GM18499 (cell line): ENCODE results near the gene SLFNL1.

Experiments
- ATAC-seq: cut with Tn5 transposase; IDR thresholded peaks from one replicate; pipeline ENCODE4 v1.9.1; 2021; ENCODE audit warnings: moderate number of reproducible peaks; ENCODE audit not compliant: insufficient read depth, unreplicated experiment

SLFNL1 gene

GRCh38 chr1:40988280-40988679 is 33.2 kb downstream of the SLFNL1 start:
- ATAC-seq = no peak

- no peak for ATAC-seq
Measured at GRCh38 chr1:40987439-40988276, 33.9 kb downstream of the SLFNL1 start.

DNA sequence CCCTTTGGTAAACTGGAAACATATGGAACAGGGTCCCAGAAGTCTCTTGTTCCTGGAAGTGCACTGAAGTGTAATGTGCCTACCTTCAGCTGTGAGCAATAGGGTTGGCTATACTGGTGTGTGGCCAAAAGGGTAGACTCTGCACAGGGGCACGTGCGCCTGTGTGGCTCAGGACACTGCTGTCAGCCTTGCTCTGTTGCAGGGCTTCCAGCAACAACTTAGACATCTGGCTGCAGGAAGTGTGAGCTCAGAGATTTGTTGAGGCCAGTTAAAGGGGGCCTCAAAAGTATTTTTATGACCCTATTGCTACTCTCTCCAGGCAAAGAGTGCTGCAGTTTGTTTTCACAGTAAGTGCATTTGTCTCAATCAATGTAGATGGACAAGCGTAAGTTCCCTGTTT is 34.6 kb downstream of the SLFNL1 start:
- no peak for ATAC-seq

- ATAC-seq = no peak
Measured at GRCh38 chr1:40986328-40986783, 35.2 kb downstream of the SLFNL1 start.

DNA sequence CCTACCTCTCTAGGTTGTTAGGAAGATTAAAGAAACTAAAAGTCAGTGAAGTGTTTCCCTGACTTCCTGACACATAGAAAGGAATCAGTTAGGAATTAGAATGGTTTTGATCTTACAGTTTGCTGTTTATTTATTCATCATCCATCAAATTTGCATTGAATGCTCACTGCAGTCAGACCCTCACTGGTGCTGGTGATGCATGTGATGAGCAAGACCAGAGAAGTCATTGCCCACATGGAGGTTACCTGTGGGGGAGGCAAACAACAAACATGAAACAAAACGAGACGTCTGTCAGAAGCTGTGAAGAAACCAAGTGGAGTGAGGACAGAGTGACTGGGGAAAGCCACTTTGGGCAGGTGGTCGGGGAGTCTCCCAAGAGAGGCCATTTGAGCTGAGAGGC is 35.6 kb downstream of the SLFNL1 start:
- ATAC-seq = no peak

GRCh38 chr1:40985161-40985560 is 36.4 kb downstream of the SLFNL1 start:
- ATAC-seq = no peak

DNA sequence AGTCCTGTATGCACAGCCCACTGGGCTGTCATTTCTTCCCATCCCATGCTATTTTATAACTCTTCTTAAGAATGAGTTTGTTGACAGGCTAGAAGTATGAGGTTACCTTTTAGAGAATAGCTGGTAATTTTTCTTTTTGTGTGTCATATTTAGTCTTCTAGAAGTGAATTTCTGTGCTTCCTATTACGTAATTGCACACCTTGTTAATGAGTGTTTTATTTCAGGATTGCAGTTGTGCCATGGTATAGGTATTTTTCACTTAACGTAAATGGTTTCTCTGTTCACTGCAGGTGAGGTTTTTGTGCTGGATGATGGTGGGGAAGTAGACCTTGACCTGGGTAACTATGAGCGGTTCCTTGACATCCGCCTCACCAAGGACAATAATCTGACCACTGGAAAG is 37.0 kb downstream of the SLFNL1 start:
- no peak for ATAC-seq

DNA sequence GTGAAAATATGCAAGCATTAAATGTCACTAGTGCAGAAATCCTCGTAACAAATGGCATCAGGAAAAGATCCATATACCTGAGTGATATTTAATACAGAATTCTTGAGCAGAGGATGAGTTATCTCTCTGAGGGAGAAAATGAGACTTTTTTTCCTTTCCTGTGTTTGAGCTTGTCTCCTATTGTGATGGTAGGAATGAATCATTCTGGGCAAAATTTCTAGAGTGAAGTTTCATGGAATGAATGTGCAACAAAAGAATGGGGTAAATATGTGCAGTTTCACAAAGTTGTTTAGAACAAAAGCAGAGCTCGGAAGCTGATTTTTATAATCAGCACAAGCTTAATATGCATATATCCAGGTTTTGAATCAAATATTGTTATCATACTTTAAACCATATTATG is 37.5 kb downstream of the SLFNL1 start:
- no peak for ATAC-seq

- ATAC-seq = no peak
Measured at GRCh38 chr1:40983286-40983685, 38.2 kb downstream of the SLFNL1 start.

DNA sequence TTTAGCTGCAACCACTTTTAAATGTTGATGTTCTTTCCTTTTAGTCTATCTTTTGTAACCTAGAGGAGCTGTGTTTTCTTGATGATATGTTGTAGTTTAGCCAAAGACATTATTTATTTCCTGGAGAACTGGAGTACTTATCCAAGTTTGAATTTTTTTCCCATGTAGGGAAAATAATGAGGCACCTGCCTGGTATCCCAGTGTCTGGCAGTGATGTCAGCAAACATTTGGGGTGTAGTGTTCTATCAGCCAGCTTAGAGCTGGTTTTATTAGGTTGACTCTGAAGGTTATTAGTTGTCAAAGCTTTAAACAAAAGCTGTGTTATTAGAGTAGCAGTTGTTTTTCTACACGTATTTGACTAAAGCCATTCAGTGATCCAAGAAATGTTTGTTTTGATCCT is 38.8 kb downstream of the SLFNL1 start:
- ATAC-seq = no peak

DNA sequence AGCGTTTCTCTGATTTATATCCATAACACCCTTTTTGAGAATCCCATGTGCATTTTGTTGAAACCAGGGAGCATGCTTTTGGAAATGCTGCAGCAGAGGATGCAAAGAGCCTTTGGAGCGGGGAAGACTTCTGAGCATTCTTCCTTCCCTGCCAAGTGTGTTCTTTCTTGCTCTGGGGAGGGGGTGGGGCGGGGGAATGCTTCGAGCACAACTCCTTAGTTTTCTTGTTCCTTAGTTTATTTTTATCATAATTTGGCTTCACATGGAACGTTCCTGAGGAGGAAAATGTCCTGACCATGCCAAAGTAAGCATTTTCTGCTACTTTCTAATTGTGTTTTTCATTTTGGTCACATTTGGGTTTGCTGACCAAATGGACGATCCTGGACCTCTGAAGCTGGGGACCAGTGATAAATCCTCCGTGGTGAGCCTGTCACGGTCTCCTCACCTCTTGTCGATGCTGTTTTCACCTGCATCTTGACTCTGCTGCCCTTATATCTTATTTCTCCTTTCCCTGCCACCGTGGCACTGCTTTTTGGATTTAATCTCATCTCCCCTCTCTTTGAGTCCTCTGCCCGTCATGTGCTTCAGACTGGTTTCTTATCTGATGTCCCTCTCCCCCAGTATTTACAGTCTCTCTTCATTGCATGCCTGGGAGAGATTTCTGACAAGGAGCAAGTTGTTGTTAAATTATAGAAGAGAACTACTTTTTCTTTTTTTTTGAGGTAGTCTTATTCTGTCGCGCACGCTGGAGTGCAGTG is 39.7 kb downstream of the SLFNL1 start:
- no peak for ATAC-seq

- no peak for ATAC-seq
Measured at GRCh38 chr1:40980453-40981121, 40.9 kb downstream of the SLFNL1 start.

- ATAC-seq = no peak
Measured at GRCh38 chr1:40980068-40980452, 41.5 kb downstream of the SLFNL1 start.

GRCh38 chr1:40979241-40980067 is 42.1 kb downstream of the SLFNL1 start, which contains the start of gene CTPS1:
TSS of gene CTPS1 (plus strand) at chr1:40979696. CDS start at chr1:40983291, 3,595 bp downstream.
- peak; percentile 57 for ATAC-seq

DNA sequence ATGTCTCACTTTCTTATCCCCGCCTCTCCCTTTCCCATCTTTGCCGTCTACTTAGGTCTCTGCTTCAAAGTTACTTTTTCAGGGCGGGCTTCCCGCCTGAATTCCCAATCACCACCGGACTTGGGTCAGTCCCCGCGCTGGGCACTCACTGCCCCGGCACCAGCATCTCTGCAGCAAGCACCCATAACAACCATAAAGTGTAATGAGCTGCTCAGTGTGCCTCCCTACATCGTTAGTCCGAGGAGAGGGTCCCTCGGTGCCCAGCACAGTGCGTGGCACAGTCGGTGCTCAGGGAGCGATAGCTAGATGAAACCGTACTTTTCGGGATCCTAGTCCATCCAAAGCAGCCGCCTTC is 42.7 kb downstream of the SLFNL1 start:
- no peak for ATAC-seq

DNA sequence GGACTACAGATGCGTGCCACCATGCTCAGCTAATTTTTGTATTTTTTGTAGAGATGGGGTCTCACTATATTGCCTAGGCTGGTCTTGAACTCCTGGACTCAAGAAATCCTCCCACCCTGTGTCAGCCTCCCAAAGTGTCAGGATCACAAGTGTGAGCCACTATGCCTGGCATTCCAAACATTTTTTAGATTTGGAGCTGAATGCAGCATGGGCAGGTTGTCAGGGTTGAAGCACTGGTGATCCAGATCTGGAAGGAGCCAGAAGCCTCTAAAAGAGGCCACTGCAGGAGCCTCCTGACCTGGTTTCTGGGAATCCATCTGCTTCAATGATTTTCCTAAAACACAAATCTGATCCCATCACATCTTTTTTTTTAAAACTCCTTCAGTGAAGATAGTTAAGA is 43.8 kb downstream of the SLFNL1 start:
- no peak for ATAC-seq

GRCh38 chr1:40976952-40977690 is 44.4 kb downstream of the SLFNL1 start:
- ATAC-seq = no peak

GRCh38 chr1:40974945-40975344 is 46.6 kb downstream of the SLFNL1 start:
- no peak for ATAC-seq

DNA sequence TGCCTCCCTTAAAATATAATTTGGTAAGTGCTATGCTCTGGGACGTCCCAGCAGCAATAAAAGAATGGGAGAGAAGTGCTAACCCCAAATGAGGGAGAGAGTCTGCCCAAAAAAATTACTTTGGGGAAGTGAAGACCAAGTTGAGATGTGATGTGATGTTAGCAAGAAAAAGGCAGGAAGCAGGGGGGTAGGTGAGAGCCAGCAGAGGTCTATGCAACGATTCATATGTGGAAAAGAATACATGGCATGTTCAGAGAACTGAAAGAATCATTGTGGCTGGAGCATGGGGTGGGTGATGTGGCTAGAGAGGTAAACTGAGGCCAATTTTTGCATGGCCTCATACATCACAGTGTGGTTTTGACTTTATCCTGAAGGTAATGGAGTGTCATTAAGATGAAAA is 47.6 kb downstream of the SLFNL1 start:
- ATAC-seq = no peak

DNA sequence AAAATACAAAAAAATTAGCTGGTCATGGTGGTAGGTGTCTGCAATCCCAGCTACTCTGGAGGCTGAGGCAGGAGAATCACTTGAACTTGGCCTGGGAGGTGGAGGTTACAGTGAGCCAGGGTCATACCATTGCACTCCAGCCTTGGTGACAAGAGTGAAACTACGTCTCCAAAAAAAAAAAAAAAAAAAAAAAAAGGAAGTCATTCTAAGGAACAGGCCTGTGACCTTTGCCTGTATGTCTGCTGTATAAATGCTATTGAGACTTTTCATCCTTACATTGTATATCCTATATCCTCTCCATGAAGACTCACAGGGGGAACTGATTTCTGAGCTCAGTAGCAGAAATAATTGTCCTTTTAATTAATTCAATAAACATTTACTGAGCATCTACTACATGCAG is 49.6 kb downstream of the SLFNL1 start:
- no peak for ATAC-seq
